ENCODE measurements around the gene SLC5A7. TPM values are rescaled to one million over a fixed set of nuclear protein-coding genes. Genes with fewer than 3 reads are reported as not detected.

Gene SLC5A7
- total RNA-seq, 1 donor from 2014 or later: not detected

GRCh38 chr2:107989445-107989844, 3.1 kb downstream of the SLC5A7 start:
- H3K9me3 Mint-ChIP-seq (ENCODE audit: low read depth): no peaks in the 10 kb centered on the region
- peaks cover 1% of the 10 kb centered on the region for H3K36me3 Mint-ChIP-seq (ENCODE audit: low read depth)
- TF ChIP-seq CTCF (IDR thresholded peaks at IDR 0.05): no peak
- no peak for DNase-seq (ENCODE audit: low spot score)
- peaks cover 14% of the 10 kb centered on the region for H3K4me1 Mint-ChIP-seq (ENCODE audit: low read depth)
- peaks cover 49% of the 10 kb centered on the region for H3K27me3 Mint-ChIP-seq (ENCODE audit: low read depth)
- H3K27ac Mint-ChIP-seq (ENCODE audit: unreplicated experiment): no peak overlapping the region
- no peak overlapping the region for H3K4me3 Mint-ChIP-seq (ENCODE audit: unreplicated experiment)

- Mint-ChIP-seq H3K27ac (ENCODE audit: unreplicated experiment) (no peak overlapping the region), H3K4me1 (ENCODE audit: low read depth) (peaks cover 14% of the 10 kb centered on the region), H3K9me3 (ENCODE audit: low read depth) (no peaks in the 10 kb centered on the region), H3K27me3 (ENCODE audit: low read depth) (peaks cover 41% of the 10 kb centered on the region), H3K4me3 (ENCODE audit: unreplicated experiment) (no peak overlapping the region), H3K36me3 (ENCODE audit: low read depth) (peaks cover 1% of the 10 kb centered on the region)
- no peak for TF ChIP-seq CTCF (IDR thresholded peaks at IDR 0.05)
- no peak for DNase-seq (ENCODE audit: low spot score)
Observed at GRCh38 chr2:107990718-107991117, 4.4 kb downstream of the SLC5A7 start.

- DNase-seq (ENCODE audit: low spot score): no peak
- H3K9me3 Mint-ChIP-seq (ENCODE audit: low read depth): no peaks in the 10 kb centered on the region
- TF ChIP-seq CTCF (IDR thresholded peaks at IDR 0.05): no peak
- H3K36me3 Mint-ChIP-seq (ENCODE audit: low read depth): peaks cover 1% of the 10 kb centered on the region
- H3K4me1 Mint-ChIP-seq (ENCODE audit: low read depth): peaks cover 7% of the 10 kb centered on the region
- no peak overlapping the region for H3K4me3 Mint-ChIP-seq (ENCODE audit: unreplicated experiment)
- peaks cover 36% of the 10 kb centered on the region for H3K27me3 Mint-ChIP-seq (ENCODE audit: low read depth)
- no peak overlapping the region for H3K27ac Mint-ChIP-seq (ENCODE audit: unreplicated experiment)
Observed at GRCh38 chr2:107992069-107992468, 5.7 kb downstream of the SLC5A7 start.

- Mint-ChIP-seq H3K9me3 (ENCODE audit: low read depth) (no peaks in the 10 kb centered on the region), H3K27ac (ENCODE audit: unreplicated experiment) (no peak overlapping the region), H3K27me3 (ENCODE audit: low read depth) (peaks cover 22% of the 10 kb centered on the region), H3K4me3 (ENCODE audit: unreplicated experiment) (no peak overlapping the region), H3K4me1 (ENCODE audit: low read depth) (no peaks in the 10 kb centered on the region), H3K36me3 (ENCODE audit: low read depth) (no peaks in the 10 kb centered on the region)
- TF ChIP-seq CTCF (IDR thresholded peaks at IDR 0.05): no peak
- no peak for DNase-seq (ENCODE audit: low spot score)
Observed at GRCh38 chr2:107999158-107999557, 12.8 kb downstream of the SLC5A7 start.

- H3K27ac Mint-ChIP-seq (ENCODE audit: unreplicated experiment): no peak overlapping the region
- TF ChIP-seq CTCF (IDR thresholded peaks at IDR 0.05): no peak
- H3K27me3 Mint-ChIP-seq (ENCODE audit: low read depth): peaks cover 3% of the 10 kb centered on the region
- H3K4me1 Mint-ChIP-seq (ENCODE audit: low read depth): no peaks in the 10 kb centered on the region
- H3K9me3 Mint-ChIP-seq (ENCODE audit: low read depth): peaks cover 25% of the 10 kb centered on the region
- DNase-seq (ENCODE audit: low spot score): no peak
- no peak overlapping the region for H3K4me3 Mint-ChIP-seq (ENCODE audit: unreplicated experiment)
- H3K36me3 Mint-ChIP-seq (ENCODE audit: low read depth): peaks cover 1% of the 10 kb centered on the region
Observed at GRCh38 chr2:108010912-108011591, 24.7 kb downstream of the SLC5A7 start.
